ENCODE data around the gene SCIN. TPM values are rescaled to one million over a fixed set of nuclear protein-coding genes. Genes with fewer than 3 reads are reported as not detected.

The SCIN gene
- polyA plus RNA-seq, 1 of the 3 experiments (the other 2 are of a cell fraction): 0.02 TPM

DNA sequence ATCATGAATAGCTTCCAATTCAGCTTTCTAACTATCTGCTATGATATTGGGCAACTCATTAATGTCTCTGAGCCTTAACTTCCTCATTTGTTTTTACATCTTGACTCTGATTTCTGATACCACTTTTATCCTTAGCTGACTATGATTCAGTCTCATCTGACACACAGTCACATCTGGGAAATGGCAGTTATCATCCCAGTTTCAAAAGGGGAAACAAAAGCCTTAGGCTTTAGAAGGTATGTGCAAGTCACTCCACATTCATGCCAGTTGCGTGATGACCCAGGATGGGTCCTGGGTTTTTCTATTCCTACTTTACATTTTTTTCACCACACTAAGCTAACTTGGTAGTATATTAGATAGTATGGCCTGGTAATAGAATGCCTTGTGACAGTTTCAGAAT lies 12.7 kb downstream of the SCIN start:
- H3K79me2 ChIP-seq (ENCODE audit: insufficient read depth): no peaks in the 10 kb centered on the region
- no peaks in the 10 kb centered on the region for H3K9me3 ChIP-seq
- no peak for TF ChIP-seq SIN3A (IDR thresholded peaks at IDR 0.05; ENCODE audit: borderline replicate concordance, low read depth, low read length)
- no peak for TF ChIP-seq ELF1 (IDR thresholded peaks at IDR 0.05)
- TF ChIP-seq YY1 (IDR thresholded peaks at IDR 0.05; ENCODE audit: low read depth): no peak
- TF ChIP-seq EZH2phosphoT487 (IDR thresholded peaks at IDR 0.05; ENCODE audit: borderline replicate concordance, low read depth): no peak
- TF ChIP-seq POLR2AphosphoS5 (IDR thresholded peaks at IDR 0.05; ENCODE audit: low read depth, low read length): no peak
- no peak for TF ChIP-seq MEF2A (IDR thresholded peaks at IDR 0.05; ENCODE audit: borderline replicate concordance, low read depth)
- no peak for TF ChIP-seq CHD2 (IDR thresholded peaks at IDR 0.05; ENCODE audit: low read length, partially characterized antibody)
- no peak for TF ChIP-seq TCF12 (IDR thresholded peaks at IDR 0.05)
- no peak for TF ChIP-seq TEAD4 (IDR thresholded peaks at IDR 0.05; ENCODE audit: borderline replicate concordance, insufficient read depth)
- no peak for TF ChIP-seq GABPA (IDR thresholded peaks at IDR 0.05; ENCODE audit: low read depth)
- TF ChIP-seq JUND (IDR thresholded peaks at IDR 0.05): no peak
- no peak for TF ChIP-seq FOSL2 (IDR thresholded peaks at IDR 0.05; ENCODE audit: borderline replicate concordance, low read depth)
- TF ChIP-seq FOXJ3 (CRISPR knock-in tag; IDR thresholded peaks at IDR 0.05): no peak
- H3K27me3 ChIP-seq (ENCODE audit: insufficient read depth): no peaks in the 10 kb centered on the region; the same call in 1 of the 2 replicates
- H3K4me2 ChIP-seq: no peak overlapping the region
- WGBS (ENCODE audit: low lambda C conversion rate): 64% methylated on average over 1 of the region's 1 CpG
- no peaks in the 10 kb centered on the region for H3F3A ChIP-seq (replicated peaks; ENCODE audit: insufficient read depth)
- H3K9ac ChIP-seq: no peak overlapping the region
- no peaks in the 10 kb centered on the region for H3K36me3 ChIP-seq (replicated peaks in 1 of 2; ENCODE audit: control insufficient read depth in 1 of 2, insufficient read depth in 2 of 2, low read length in 1 of 2)
- DNase-seq: no peak
- H3K4me1 ChIP-seq (ENCODE audit: control insufficient read depth in 1 of 2, insufficient read depth in 2 of 2, low read depth in 1 of 2, low read length in 1 of 2): no peaks in the 10 kb centered on the region
- H2AFZ ChIP-seq (ENCODE audit: low read depth): no peak overlapping the region
- H3K4me3 ChIP-seq (ENCODE audit: low read depth in 2 of 2, low read length in 1 of 2): no peak overlapping the region
- H4K20me1 ChIP-seq (ENCODE audit: insufficient read depth): no peaks in the 10 kb centered on the region
- ChIA-PET CTCF (interaction anchor here (1.4 to 3.1 kb wide), 3 partner anchors 9 to 64 kb away, joined by 3 to 12 read pairs (median 3); no protein-coding TSS in a partner anchor), POLR2A (no interaction called here)
- no peaks in the 10 kb centered on the region for H3K9me2 ChIP-seq
- H3K27ac ChIP-seq (ENCODE audit: low read depth in 2 of 2, low read length in 1 of 2): no peak overlapping the region

- Histone ChIP-seq H3K9ac (no peak overlapping the region), H4K20me1 (ENCODE audit: insufficient read depth) (no peaks in the 10 kb centered on the region), H3K9me3 (no peaks in the 10 kb centered on the region), H2AFZ (ENCODE audit: low read depth) (no peak overlapping the region), H3K4me2 (no peak overlapping the region), H3K27me3 (ENCODE audit: insufficient read depth) (no peaks in the 10 kb centered on the region; the same call in 1 of the 2 replicates), H3K4me1 (ENCODE audit: control insufficient read depth in 1 of 2, insufficient read depth in 2 of 2, low read depth in 1 of 2, low read length in 1 of 2) (no peaks in the 10 kb centered on the region), H3K79me2 (ENCODE audit: insufficient read depth) (no peaks in the 10 kb centered on the region), H3F3A (replicated peaks; ENCODE audit: insufficient read depth) (no peaks in the 10 kb centered on the region), H3K4me3 (ENCODE audit: low read depth in 2 of 2, low read length in 1 of 2) (no peak overlapping the region), H3K27ac (ENCODE audit: low read depth in 2 of 2, low read length in 1 of 2) (no peak overlapping the region), H3K36me3 (replicated peaks in 1 of 2; ENCODE audit: control insufficient read depth in 1 of 2, insufficient read depth in 2 of 2, low read length in 1 of 2) (no peaks in the 10 kb centered on the region), H3K9me2 (no peaks in the 10 kb centered on the region)
- ChIA-PET CTCF (interaction anchor here (1.6 to 3.1 kb wide), 2 partner anchors 9 to 59 kb away, joined by 3 to 12 read pairs; no protein-coding TSS in a partner anchor), POLR2A (no interaction called here)
- 54% methylated on average over 2 of the region's 2 CpGs for WGBS (ENCODE audit: low lambda C conversion rate)
- DNase-seq: no peak
- TF ChIP-seq SIN3A (IDR thresholded peaks at IDR 0.05; ENCODE audit: borderline replicate concordance, low read depth, low read length): no peak
- no peak for TF ChIP-seq RAD21 (IDR thresholded peaks at IDR 0.05; ENCODE audit: low read length)
- TF ChIP-seq, protein P1, sequence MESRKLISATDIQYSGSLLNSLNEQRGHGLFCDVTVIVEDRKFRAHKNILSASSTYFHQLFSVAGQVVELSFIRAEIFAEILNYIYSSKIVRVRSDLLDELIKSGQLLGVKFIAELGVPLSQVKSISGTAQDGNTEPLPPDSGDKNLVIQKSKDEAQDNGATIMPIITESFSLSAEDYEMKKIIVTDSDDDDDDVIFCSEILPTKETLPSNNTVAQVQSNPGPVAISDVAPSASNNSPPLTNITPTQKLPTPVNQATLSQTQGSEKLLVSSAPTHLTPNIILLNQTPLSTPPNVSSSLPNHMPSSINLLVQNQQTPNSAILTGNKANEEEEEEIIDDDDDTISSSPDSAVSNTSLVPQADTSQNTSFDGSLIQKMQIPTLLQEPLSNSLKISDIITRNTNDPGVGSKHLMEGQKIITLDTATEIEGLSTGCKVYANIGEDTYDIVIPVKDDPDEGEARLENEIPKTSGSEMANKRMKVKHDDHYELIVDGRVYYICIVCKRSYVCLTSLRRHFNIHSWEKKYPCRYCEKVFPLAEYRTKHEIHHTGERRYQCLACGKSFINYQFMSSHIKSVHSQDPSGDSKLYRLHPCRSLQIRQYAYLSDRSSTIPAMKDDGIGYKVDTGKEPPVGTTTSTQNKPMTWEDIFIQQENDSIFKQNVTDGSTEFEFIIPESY (IDR thresholded peaks at IDR 0.05; ENCODE audit: borderline replicate concordance, low read depth): no peak
- no peak for TF ChIP-seq MEF2A (IDR thresholded peaks at IDR 0.05; ENCODE audit: borderline replicate concordance, low read depth)
- TF ChIP-seq SMC3 (IDR thresholded peaks at IDR 0.05; ENCODE audit: low read depth, low read length): no peak
- TF ChIP-seq, protein P2, sequence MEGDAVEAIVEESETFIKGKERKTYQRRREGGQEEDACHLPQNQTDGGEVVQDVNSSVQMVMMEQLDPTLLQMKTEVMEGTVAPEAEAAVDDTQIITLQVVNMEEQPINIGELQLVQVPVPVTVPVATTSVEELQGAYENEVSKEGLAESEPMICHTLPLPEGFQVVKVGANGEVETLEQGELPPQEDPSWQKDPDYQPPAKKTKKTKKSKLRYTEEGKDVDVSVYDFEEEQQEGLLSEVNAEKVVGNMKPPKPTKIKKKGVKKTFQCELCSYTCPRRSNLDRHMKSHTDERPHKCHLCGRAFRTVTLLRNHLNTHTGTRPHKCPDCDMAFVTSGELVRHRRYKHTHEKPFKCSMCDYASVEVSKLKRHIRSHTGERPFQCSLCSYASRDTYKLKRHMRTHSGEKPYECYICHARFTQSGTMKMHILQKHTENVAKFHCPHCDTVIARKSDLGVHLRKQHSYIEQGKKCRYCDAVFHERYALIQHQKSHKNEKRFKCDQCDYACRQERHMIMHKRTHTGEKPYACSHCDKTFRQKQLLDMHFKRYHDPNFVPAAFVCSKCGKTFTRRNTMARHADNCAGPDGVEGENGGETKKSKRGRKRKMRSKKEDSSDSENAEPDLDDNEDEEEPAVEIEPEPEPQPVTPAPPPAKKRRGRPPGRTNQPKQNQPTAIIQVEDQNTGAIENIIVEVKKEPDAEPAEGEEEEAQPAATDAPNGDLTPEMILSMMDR (IDR thresholded peaks at IDR 0.05): no peak
- TF ChIP-seq, protein P3, sequence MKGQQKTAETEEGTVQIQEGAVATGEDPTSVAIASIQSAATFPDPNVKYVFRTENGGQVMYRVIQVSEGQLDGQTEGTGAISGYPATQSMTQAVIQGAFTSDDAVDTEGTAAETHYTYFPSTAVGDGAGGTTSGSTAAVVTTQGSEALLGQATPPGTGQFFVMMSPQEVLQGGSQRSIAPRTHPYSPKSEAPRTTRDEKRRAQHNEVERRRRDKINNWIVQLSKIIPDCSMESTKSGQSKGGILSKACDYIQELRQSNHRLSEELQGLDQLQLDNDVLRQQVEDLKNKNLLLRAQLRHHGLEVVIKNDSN (IDR thresholded peaks at IDR 0.05; ENCODE audit: borderline replicate concordance, low read depth): no peak
- TF ChIP-seq TAF1 (IDR thresholded peaks at IDR 0.05; ENCODE audit: borderline replicate concordance, low read depth, low read length): no peak
- no peak for TF ChIP-seq NFIC (IDR thresholded peaks at IDR 0.05; ENCODE audit: borderline replicate concordance)
- no peak for TF ChIP-seq TEAD4 (IDR thresholded peaks at IDR 0.05; ENCODE audit: borderline replicate concordance, insufficient read depth)
- no peak for TF ChIP-seq RXRA (IDR thresholded peaks at IDR 0.05; ENCODE audit: borderline replicate concordance, low read depth)
- TF ChIP-seq TCF12 (IDR thresholded peaks at IDR 0.05): no peak
- no peak for TF ChIP-seq MXI1 (IDR thresholded peaks at IDR 0.05; ENCODE audit: low read depth, low read length)
- TF ChIP-seq GATA2 (CRISPR knock-in tag; IDR thresholded peaks at IDR 0.05): no peak
- TF ChIP-seq, protein P4, sequence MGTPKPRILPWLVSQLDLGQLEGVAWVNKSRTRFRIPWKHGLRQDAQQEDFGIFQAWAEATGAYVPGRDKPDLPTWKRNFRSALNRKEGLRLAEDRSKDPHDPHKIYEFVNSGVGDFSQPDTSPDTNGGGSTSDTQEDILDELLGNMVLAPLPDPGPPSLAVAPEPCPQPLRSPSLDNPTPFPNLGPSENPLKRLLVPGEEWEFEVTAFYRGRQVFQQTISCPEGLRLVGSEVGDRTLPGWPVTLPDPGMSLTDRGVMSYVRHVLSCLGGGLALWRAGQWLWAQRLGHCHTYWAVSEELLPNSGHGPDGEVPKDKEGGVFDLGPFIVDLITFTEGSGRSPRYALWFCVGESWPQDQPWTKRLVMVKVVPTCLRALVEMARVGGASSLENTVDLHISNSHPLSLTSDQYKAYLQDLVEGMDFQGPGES (IDR thresholded peaks at IDR 0.05; ENCODE audit: low read depth, low read length): no peak
Measured at GRCh38 chr7:12583922-12584321, 13.4 kb downstream of the SCIN start.

Measured in SK-N-SH (cell line).